CD4-positive, alpha-beta T cell (primary cell): ENCODE results near the gene SPINT1. TPM values are rescaled to one million over a fixed set of nuclear protein-coding genes. Genes with fewer than 3 reads are reported as not detected.

Source experiments
- ATAC-seq: fragments of 200-7000 bp; cut with Tn5 transposase; one replicate; pipeline ENCODE4 v1.10.0; 2022; ENCODE audit warnings: mild to moderate bottlenecking; ENCODE audit not compliant: poor library complexity
- CTCF ChIA-PET: fragments of 350-600 bp; sonication (Branson Sonifier 250); formaldehyde crosslinking; loops from one replicate; lab custom pipeline; 2021; ENCODE audit warnings: antibody characterized with exemption, inconsistent platforms; lab: Charles Lee
- POLR2A ChIA-PET: fragments of 350-600 bp; sonication (Branson Sonifier 250); formaldehyde crosslinking; loops from one replicate; lab custom pipeline; 2021; ENCODE audit warnings: antibody characterized with exemption, inconsistent platforms; lab: Charles Lee
- DNase-seq, 14 experiments: peaks; one replicate each; pipeline ENCODE4 v3.0.0-alpha.2; 2013 to 2020; ENCODE audit warnings: mixed read lengths in 2 of 14
- H3K27ac ChIP-seq, 2 donors: one replicate each; pipeline versions ENCODE4 v1.5.1 to v1.7.0; 2013; ENCODE audit warnings: low read length in 2 of 2, low read depth in 1 of 2, mild to moderate bottlenecking in 1 of 2
- H3K27me3 ChIP-seq, 2 experiments: 1 replicate in 1 of 2; 2 replicates in 1 of 2; pipeline versions ENCODE4 v1.6.1 to v1.7.0; 2013; ENCODE audit warnings: low read length in 2 of 2, control low read depth in 1 of 2, mild to moderate bottlenecking in 1 of 2, moderate library complexity in 1 of 2; ENCODE audit not compliant: insufficient read depth in 2 of 2, control insufficient read depth in 1 of 2
- H3K36me3 ChIP-seq: one replicate; pipeline ENCODE4 v1.6.1; 2013; ENCODE audit warnings: low read length, control low read depth; ENCODE audit not compliant: insufficient read depth
- H3K4me1 ChIP-seq: one replicate; pipeline ENCODE4 v1.6.1; 2013; ENCODE audit warnings: low read length, control low read depth; ENCODE audit not compliant: insufficient read depth
- H3K4me3 ChIP-seq: one replicate; pipeline ENCODE4 v1.5.1; 2013; ENCODE audit warnings: mild to moderate bottlenecking, low read length, moderate library complexity
- H3K9me3 ChIP-seq, 2 experiments: 1 replicate in 1 of 2; 2 replicates in 1 of 2; pipeline versions ENCODE4 v1.6.1 to v1.7.0; 2013; ENCODE audit warnings: low read length in 2 of 2, mild to moderate bottlenecking in 2 of 2, control low read depth in 1 of 2, moderate library complexity in 1 of 2; ENCODE audit not compliant: control insufficient read depth in 1 of 2, insufficient read depth in 1 of 2
- H3K27ac Mint-ChIP-seq: one replicate; pipeline ENCODE4 v1.8.0; 2020; ENCODE audit warnings: mixed read lengths
- H3K27me3 Mint-ChIP-seq: one replicate; pipeline ENCODE4 v1.8.0; 2021; ENCODE audit warnings: mixed read lengths
- H3K36me3 Mint-ChIP-seq: one replicate; pipeline ENCODE4 v1.8.0; 2021; ENCODE audit warnings: low read depth, mixed read lengths
- H3K4me1 Mint-ChIP-seq: one replicate; pipeline ENCODE4 v1.8.0; 2021; ENCODE audit warnings: low read depth, mixed read lengths
- H3K4me3 Mint-ChIP-seq: one replicate; pipeline ENCODE4 v1.8.0; 2020; ENCODE audit warnings: mild to moderate bottlenecking, mixed read lengths
- H3K9me3 Mint-ChIP-seq: one replicate; pipeline ENCODE4 v1.8.0; 2020; ENCODE audit warnings: mixed read lengths
- CTCF ChIP-seq: fragments of 200-600 bp; IDR thresholded peaks from one replicate; pipeline ENCODE4 v1.8.0; 2022; ENCODE audit warnings: antibody characterized with exemption, mild to moderate bottlenecking
- intact Hi-C, 2 experiments: fragments of 100-400 bp; cut with DNase I in 1 of 2; cut with micrococcal nuclease in 1 of 2; formaldehyde crosslinking; loops; one replicate each; pipeline versions ENCODE4 v1.15.1 to v1.9.0; 2023 to 2025; cut with DNase I, micrococcal nuclease
- total RNA-seq, 174 experiments: library from RNA in 2 of 174; stranded (reverse) in 2 of 174; gene quantifications; one replicate each; pipeline ENCODE4 v1.2.3 and lab custom pipeline; 2021 to 2026

The SPINT1 gene
- total RNA-seq, 2 experiments from 2014 or later, result 1.0 to 1.6 TPM

GRCh38 chr15:40891810-40892446 lies 48.1 kb downstream of the SPINT1 start:
- Mint-ChIP-seq H3K27ac (peak overlapping the region; percentile 16), H3K4me1 (peaks cover 33% of the 10 kb centered on the region), H3K9me3 (no peaks in the 10 kb centered on the region), H3K27me3 (no peaks in the 10 kb centered on the region), H3K36me3 (peaks cover 19% of the 10 kb centered on the region), H3K4me3 (peak overlapping the region; percentile 75)
- peak; percentile 39 for TF ChIP-seq CTCF
- CTCF ChIA-PET, result interaction anchor here (1.1 to 5.8 kb wide), 3 partner anchors 12 to 33 kb away, joined by 4 to 54 read pairs (median 8); partner anchors contain the start of gene RHOV
- no peak overlapping the region for H3K4me3 ChIP-seq
- peaks cover 37% of the 10 kb centered on the region for H3K4me1 ChIP-seq
- ATAC-seq (no peak), DNase-seq (peak in 4 of 14 experiments; percentile 39 to 61 (median 50))
- POLR2A ChIA-PET, result interaction anchor here (1.7 kb wide), 1 partner anchor 33 kb away, joined by 4 read pairs; no protein-coding TSS in a partner anchor
- no peaks in the 10 kb centered on the region for H3K27me3 ChIP-seq
- H3K27ac ChIP-seq, result no peak overlapping the region
- peaks cover 3% of the 10 kb centered on the region for H3K36me3 ChIP-seq
- no peaks in the 10 kb centered on the region for H3K9me3 ChIP-seq
- intact Hi-C loops, result loop anchor here (5.0 kb wide), 4 partner anchors 135 to 370 kb away; partner anchors contain the start of genes KNL1 (in 1 of the 2) and RMDN3 (in 1 of the 2)

GRCh38 chr15:40892447-40893012 lies 48.7 kb downstream of the SPINT1 start:
- Histone ChIP-seq H3K36me3 (peaks cover 3% of the 10 kb centered on the region), H3K4me1 (peaks cover 39% of the 10 kb centered on the region), H3K4me3 (no peak overlapping the region), H3K27ac (no peak overlapping the region), H3K27me3 (no peaks in the 10 kb centered on the region), H3K9me3 (no peaks in the 10 kb centered on the region)
- ATAC-seq, result no peak
- Mint-ChIP-seq H3K27ac (peak overlapping the region; percentile 93), H3K9me3 (no peaks in the 10 kb centered on the region), H3K4me1 (peaks cover 37% of the 10 kb centered on the region), H3K4me3 (peak overlapping the region; percentile 75), H3K36me3 (peaks cover 25% of the 10 kb centered on the region), H3K27me3 (no peaks in the 10 kb centered on the region)
- CTCF ChIA-PET, result interaction anchor here (1.1 to 5.8 kb wide), 3 partner anchors 11 to 34 kb away, joined by 4 to 54 read pairs (median 8); partner anchors contain the start of gene RHOV
- no peak for TF ChIP-seq CTCF
- intact Hi-C loops, result loop anchor here (5.0 kb wide), 4 partner anchors 135 to 370 kb away; partner anchors contain the start of genes KNL1 (in 1 of the 2) and RMDN3 (in 1 of the 2)
- DNase-seq, result no peak
- POLR2A ChIA-PET, result interaction anchor here (1.7 kb wide), 1 partner anchor 33 kb away, joined by 4 read pairs; no protein-coding TSS in a partner anchor

GRCh38 chr15:40893019-40893670 lies 49.3 kb downstream of the SPINT1 start:
- Mint-ChIP-seq H3K36me3 (peaks cover 31% of the 10 kb centered on the region), H3K9me3 (no peaks in the 10 kb centered on the region), H3K27me3 (no peaks in the 10 kb centered on the region), H3K4me3 (peak overlapping the region; percentile 75), H3K4me1 (peaks cover 39% of the 10 kb centered on the region), H3K27ac (peak overlapping the region; percentile 93)
- no peak for TF ChIP-seq CTCF
- ChIA-PET CTCF (interaction anchor here (1.3 to 5.8 kb wide), 9 partner anchors 9 to 199 kb away, joined by 5 to 135 read pairs (median 10); partner anchors contain the start of gene RAD51), POLR2A (interaction anchor here (0.9 to 1.9 kb wide), 9 partner anchors 14 to 338 kb away, joined by 4 to 55 read pairs (median 6); partner anchors contain the start of genes CCDC32, CHAC1, CHP1 and DNAJC17)
- intact Hi-C loops, result loop anchor here (5.0 kb wide), 4 partner anchors 136 to 371 kb away; partner anchors contain the start of genes KNL1 (in 1 of the 2) and RMDN3 (in 1 of the 2)
- Histone ChIP-seq H3K9me3 (no peaks in the 10 kb centered on the region), H3K27ac (no peak overlapping the region), H3K27me3 (no peaks in the 10 kb centered on the region), H3K36me3 (peaks cover 5% of the 10 kb centered on the region), H3K4me3 (no peak overlapping the region), H3K4me1 (peaks cover 39% of the 10 kb centered on the region)
- ATAC-seq (no peak), DNase-seq (peak in 2 of 14 experiments; percentile 38 to 57)
